ENCODE results near the gene PIP5K1B. TPM values are rescaled to one million over a fixed set of nuclear protein-coding genes. Genes with fewer than 3 reads are reported as not detected.

Gene PIP5K1B
- total and polyA plus RNA-seq, 2 donors (not counting 3 experiments of a cell fraction or from before 2014, with no cell fraction given), result 0.27 TPM; not detected in 1

DNA sequence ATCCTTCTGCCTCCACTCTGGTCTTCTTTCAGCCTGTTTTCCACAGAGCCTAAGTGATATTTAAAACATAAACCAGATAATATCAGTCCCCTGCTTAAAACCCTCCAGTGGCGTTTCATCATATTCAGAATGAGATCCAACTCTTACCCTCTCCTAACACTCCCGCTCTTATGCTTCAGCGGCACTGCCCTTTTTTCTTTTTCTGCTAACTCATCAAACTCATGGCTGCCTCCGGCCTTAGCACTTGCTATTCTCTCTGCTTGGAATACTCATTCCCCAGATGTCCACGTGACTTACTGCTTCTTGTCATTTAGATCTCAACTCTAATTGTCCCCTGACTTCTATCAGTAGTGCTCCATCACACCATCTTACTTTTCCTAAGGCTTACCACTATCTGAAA, 73.6 kb downstream of the PIP5K1B start:
- dilution Hi-C loops (cut with MboI; ENCODE audit: extremely low pct_ligation_motif_present, low sequenced_read_pairs) (no loop called here), intact Hi-C loops (cut with micrococcal nuclease) (loop anchor here (1.0 to 5.0 kb wide), 2 partner anchors 71 to 221 kb away; partner anchors contain the start of gene PIP5K1B)
- no peak overlapping the region for H3K4me2 ChIP-seq (ENCODE audit: insufficient read depth, low read length)
- no peak overlapping the region for H3K9ac ChIP-seq (replicated peaks; ENCODE audit: extremely low read depth, insufficient read depth, low read length)
- TF ChIP-seq, protein P1, sequence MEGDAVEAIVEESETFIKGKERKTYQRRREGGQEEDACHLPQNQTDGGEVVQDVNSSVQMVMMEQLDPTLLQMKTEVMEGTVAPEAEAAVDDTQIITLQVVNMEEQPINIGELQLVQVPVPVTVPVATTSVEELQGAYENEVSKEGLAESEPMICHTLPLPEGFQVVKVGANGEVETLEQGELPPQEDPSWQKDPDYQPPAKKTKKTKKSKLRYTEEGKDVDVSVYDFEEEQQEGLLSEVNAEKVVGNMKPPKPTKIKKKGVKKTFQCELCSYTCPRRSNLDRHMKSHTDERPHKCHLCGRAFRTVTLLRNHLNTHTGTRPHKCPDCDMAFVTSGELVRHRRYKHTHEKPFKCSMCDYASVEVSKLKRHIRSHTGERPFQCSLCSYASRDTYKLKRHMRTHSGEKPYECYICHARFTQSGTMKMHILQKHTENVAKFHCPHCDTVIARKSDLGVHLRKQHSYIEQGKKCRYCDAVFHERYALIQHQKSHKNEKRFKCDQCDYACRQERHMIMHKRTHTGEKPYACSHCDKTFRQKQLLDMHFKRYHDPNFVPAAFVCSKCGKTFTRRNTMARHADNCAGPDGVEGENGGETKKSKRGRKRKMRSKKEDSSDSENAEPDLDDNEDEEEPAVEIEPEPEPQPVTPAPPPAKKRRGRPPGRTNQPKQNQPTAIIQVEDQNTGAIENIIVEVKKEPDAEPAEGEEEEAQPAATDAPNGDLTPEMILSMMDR (IDR thresholded peaks at IDR 0.05; ENCODE audit: extremely low read depth in 1 of 2, insufficient read depth in 1 of 2, low read depth in 1 of 2, low read length in 2 of 2), result no peak
- TF ChIP-seq POLR2AphosphoS5 (IDR thresholded peaks at IDR 0.05; ENCODE audit: insufficient read depth, low read depth, low read length), result no peak
- TF ChIP-seq EZH2 (IDR thresholded peaks at IDR 0.05; ENCODE audit: borderline replicate concordance, low read depth, low read length, severe bottlenecking), result no peak
- no peak for TF ChIP-seq FOS (IDR thresholded peaks at IDR 0.05; ENCODE audit: borderline replicate concordance, insufficient read depth, low read length)
- TF ChIP-seq MYC (IDR thresholded peaks at IDR 0.05; ENCODE audit: low read depth, low read length), result no peak
- TF ChIP-seq GATA2 (IDR thresholded peaks at IDR 0.05; ENCODE audit: insufficient read depth, insufficient read length, low read depth, low read length), result no peak
- no peak for TF ChIP-seq JUN (IDR thresholded peaks at IDR 0.05; ENCODE audit: borderline replicate concordance, insufficient read depth, insufficient read length, low read depth)
- TF ChIP-seq POLR2A (IDR thresholded peaks at IDR 0.05; ENCODE audit: low read depth, low read length), result no peak
- TF ChIP-seq MAX (IDR thresholded peaks at IDR 0.05; ENCODE audit: insufficient read depth, insufficient read length), result no peak
- H3K4me1 ChIP-seq (ENCODE audit: control insufficient read depth, extremely low read depth, insufficient read depth, low read length), result peaks cover 26% of the 10 kb centered on the region
- H3K27ac ChIP-seq (ENCODE audit: insufficient read depth, low read depth, low read length), result no peak overlapping the region
- H4K20me1 ChIP-seq (replicated peaks; ENCODE audit: control insufficient read depth, extremely low read depth, insufficient read depth, low read length), result peaks cover 4% of the 10 kb centered on the region
- H2AFZ ChIP-seq (ENCODE audit: low read depth, low read length), result peak overlapping the region; percentile 17
- H3K79me2 ChIP-seq (ENCODE audit: control insufficient read depth, insufficient read depth, low read length), result peaks cover 12% of the 10 kb centered on the region
- peaks cover 5 to 15% of the 10 kb centered on the region in 2 experiments for H3K27me3 ChIP-seq (ENCODE audit: control insufficient read depth in 2 of 2, insufficient read depth in 2 of 2, low read length in 2 of 2)
- no peaks in the 10 kb centered on the region for H3K9me3 ChIP-seq (replicated peaks; ENCODE audit: control insufficient read depth, insufficient read depth, low read length)
- POLR2A ChIA-PET, result no interaction called here
- no peak for DNase-seq (ENCODE audit: low read depth, low spot score)
- H3K9me1 ChIP-seq (replicated peaks; ENCODE audit: control insufficient read depth, extremely low read depth, insufficient read depth, low read length), result no peaks in the 10 kb centered on the region
- no peaks in the 10 kb centered on the region for H3K36me3 ChIP-seq (ENCODE audit: control insufficient read depth in 2 of 2, extremely low read depth in 1 of 2, insufficient read depth in 2 of 2, low read length in 2 of 2)
- FAIRE-seq, result no peak
- BruUV-seq (replicated peaks), result no TSS peak
- no peak overlapping the region for H3K4me3 ChIP-seq (replicated peaks in 1 of 3; ENCODE audit: insufficient read depth in 1 of 3, low read depth in 1 of 3, low read length in 3 of 3)
- CTCF ChIA-PET, result no interaction called here
